HL-60 (cell line): ENCODE results near the gene GPR107.

Experiments
- DNase-seq, 2 experiments: peaks; one replicate each; pipeline ENCODE4 v3.0.0-alpha.2; 2010 to 2020; ENCODE audit warnings: low read depth in 1 of 2, low spot score in 1 of 2
- H3K27ac ChIP-seq: fragments of 250-450 bp; sonication (Bioruptor Pico); replicated peaks from 2 replicates; pipeline ENCODE4 v1.5.1; 2020; ENCODE audit warnings: mild to moderate bottlenecking, moderate library complexity
- H3K27me3 ChIP-seq: fragments of 250-450 bp; sonication (Bioruptor Pico); 2 replicates; pipeline ENCODE4 v1.5.1; 2021; ENCODE audit warnings: mild to moderate bottlenecking, moderate library complexity; ENCODE audit not compliant: insufficient read depth, poor library complexity, severe bottlenecking
- H3K4me3 ChIP-seq: replicated peaks from 2 replicates; pipeline ENCODE4 v1.5.1; 2011; ENCODE audit warnings: mild to moderate bottlenecking, control low read depth, low read length; ENCODE audit not compliant: insufficient read depth
- GABPA ChIP-seq: IDR thresholded peaks from 2 replicates; pipeline ENCODE4 v1.6.1; 2012; ENCODE audit warnings: low read depth
- POLR2AphosphoS5 ChIP-seq: IDR thresholded peaks from 2 replicates; pipeline ENCODE4 v1.6.1; 2012; ENCODE audit warnings: low read depth
- SPI1 ChIP-seq: IDR thresholded peaks from 2 replicates; pipeline ENCODE4 v1.6.1; 2012; ENCODE audit warnings: low read depth, mild to moderate bottlenecking, borderline replicate concordance
- TF ChIP-seq, protein P1 (sequence below): IDR thresholded peaks from 2 replicates; pipeline ENCODE4 v1.6.1; 2012; ENCODE audit warnings: low read depth; ENCODE audit not compliant: insufficient replicate concordance
- TF ChIP-seq, protein P2 (sequence below): IDR thresholded peaks from one replicate; pipeline ENCODE4 v1.5.1; 2011; ENCODE audit warnings: low read length, control low read depth, inconsistent platforms; ENCODE audit not compliant: insufficient read depth

The GPR107 gene

DNA sequence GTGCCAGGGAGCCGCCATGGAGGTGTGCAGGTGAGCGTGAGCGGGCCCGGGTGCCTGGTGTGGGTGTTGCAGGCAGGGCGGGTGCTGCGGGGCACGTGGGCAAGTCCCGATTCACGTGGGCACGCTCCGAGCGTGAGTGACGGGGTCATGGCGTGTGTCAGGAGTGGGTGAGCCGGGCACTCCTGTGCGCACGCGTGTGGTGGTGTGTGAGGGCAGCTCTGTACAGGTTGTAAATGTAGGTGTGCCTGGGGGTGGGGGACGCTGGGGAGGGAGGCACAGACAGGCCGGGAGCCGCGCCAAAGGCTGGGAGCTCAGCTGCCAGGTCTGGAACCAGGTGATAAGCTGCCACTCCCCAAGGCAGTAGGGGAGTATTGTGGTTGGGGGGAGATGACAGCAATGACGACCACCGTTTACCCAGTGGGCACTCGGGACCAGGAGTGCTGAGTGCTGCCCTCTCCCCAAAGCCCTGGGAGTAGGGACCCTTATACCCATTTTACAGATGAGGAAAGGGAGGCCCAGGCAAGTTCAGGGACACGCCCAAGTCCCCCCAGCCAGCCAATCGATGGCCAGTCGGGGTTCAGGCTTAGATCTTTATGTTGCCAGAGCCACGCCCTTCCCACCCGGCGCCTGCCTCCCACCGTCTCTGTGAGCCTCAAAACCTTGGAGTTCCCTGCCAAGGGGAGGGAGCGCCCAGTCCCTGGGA is 128.1 kb downstream of the GPR107 start:
- DNase-seq: no peak
- TF ChIP-seq GABPA (no peak), SPI1 (no peak), POLR2AphosphoS5 (no peak)
- TF ChIP-seq, protein P1, sequence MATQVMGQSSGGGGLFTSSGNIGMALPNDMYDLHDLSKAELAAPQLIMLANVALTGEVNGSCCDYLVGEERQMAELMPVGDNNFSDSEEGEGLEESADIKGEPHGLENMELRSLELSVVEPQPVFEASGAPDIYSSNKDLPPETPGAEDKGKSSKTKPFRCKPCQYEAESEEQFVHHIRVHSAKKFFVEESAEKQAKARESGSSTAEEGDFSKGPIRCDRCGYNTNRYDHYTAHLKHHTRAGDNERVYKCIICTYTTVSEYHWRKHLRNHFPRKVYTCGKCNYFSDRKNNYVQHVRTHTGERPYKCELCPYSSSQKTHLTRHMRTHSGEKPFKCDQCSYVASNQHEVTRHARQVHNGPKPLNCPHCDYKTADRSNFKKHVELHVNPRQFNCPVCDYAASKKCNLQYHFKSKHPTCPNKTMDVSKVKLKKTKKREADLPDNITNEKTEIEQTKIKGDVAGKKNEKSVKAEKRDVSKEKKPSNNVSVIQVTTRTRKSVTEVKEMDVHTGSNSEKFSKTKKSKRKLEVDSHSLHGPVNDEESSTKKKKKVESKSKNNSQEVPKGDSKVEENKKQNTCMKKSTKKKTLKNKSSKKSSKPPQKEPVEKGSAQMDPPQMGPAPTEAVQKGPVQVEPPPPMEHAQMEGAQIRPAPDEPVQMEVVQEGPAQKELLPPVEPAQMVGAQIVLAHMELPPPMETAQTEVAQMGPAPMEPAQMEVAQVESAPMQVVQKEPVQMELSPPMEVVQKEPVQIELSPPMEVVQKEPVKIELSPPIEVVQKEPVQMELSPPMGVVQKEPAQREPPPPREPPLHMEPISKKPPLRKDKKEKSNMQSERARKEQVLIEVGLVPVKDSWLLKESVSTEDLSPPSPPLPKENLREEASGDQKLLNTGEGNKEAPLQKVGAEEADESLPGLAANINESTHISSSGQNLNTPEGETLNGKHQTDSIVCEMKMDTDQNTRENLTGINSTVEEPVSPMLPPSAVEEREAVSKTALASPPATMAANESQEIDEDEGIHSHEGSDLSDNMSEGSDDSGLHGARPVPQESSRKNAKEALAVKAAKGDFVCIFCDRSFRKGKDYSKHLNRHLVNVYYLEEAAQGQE: no peak
- TF ChIP-seq, protein P2, sequence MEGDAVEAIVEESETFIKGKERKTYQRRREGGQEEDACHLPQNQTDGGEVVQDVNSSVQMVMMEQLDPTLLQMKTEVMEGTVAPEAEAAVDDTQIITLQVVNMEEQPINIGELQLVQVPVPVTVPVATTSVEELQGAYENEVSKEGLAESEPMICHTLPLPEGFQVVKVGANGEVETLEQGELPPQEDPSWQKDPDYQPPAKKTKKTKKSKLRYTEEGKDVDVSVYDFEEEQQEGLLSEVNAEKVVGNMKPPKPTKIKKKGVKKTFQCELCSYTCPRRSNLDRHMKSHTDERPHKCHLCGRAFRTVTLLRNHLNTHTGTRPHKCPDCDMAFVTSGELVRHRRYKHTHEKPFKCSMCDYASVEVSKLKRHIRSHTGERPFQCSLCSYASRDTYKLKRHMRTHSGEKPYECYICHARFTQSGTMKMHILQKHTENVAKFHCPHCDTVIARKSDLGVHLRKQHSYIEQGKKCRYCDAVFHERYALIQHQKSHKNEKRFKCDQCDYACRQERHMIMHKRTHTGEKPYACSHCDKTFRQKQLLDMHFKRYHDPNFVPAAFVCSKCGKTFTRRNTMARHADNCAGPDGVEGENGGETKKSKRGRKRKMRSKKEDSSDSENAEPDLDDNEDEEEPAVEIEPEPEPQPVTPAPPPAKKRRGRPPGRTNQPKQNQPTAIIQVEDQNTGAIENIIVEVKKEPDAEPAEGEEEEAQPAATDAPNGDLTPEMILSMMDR: no peak
- H3K27ac ChIP-seq: no peak overlapping the region
- H3K27me3 ChIP-seq: peaks cover 2% of the 10 kb centered on the region
- no peak overlapping the region for H3K4me3 ChIP-seq

DNA sequence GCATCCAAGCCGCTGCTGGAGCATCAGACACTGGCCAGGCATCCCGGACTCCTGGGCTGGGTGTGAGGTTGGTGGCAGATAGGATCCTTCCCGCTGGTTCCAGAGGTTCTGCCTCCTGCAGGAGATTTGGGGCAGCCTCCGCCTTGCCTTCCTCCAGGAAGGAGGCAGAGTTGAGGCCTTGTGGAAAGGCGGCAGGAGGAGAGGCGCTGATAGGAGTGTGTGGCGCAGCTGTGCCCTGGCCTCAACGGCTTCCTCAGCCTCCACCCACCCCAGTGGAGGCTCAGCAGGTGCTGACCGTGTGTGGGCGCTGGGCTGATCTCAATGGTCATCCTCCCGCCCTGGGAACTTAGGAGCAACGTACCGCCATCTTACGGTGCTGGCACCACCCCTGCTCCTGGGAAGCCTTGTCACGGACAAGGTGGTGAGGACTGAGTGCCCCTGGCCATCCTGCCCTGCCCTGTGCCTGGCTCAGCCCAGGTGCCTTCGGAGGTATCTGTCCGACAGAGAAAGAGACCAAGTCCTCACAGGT is 128.7 kb downstream of the GPR107 start:
- Histone ChIP-seq H3K4me3 (no peak overlapping the region), H3K27me3 (peaks cover 2% of the 10 kb centered on the region), H3K27ac (no peak overlapping the region)
- TF ChIP-seq, protein P1: no peak
- TF ChIP-seq GABPA (no peak), POLR2AphosphoS5 (no peak), SPI1 (no peak)
- TF ChIP-seq, protein P2: no peak
- no peak for DNase-seq

DNA sequence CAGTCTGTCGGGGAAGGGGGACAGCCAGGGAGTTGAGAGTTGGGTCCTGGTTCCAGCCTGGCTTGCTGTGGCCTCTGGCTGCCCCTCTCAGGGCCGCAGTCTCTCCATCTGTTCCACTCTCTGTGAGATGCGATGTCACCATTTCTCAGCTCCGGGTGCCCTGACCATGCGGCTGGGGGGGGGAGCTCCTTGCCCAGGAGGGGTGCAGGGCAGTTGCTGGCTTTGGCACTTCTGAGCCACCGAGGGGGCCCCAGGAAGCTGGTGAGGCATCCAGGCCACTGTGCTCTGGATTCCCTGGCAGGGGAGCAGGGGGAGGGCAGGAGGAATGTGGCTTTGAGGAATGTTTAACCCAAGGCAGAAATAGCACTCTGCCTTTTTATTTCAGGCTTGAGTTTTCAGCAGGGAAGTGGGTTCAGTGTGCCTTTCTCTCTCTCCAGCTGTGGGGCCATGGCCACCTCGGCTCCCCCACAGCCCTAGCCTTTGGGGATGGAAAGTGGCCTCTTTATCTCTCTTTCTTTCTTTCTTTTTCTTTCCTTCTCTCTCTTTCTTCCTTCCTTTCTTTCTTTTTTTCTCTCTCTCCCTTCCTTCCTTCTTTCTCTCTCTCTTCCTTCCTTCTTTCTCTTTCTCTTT is 129.5 kb downstream of the GPR107 start:
- Histone ChIP-seq H3K27me3 (peaks cover 2% of the 10 kb centered on the region), H3K4me3 (no peak overlapping the region), H3K27ac (no peak overlapping the region)
- no peak for TF ChIP-seq POLR2AphosphoS5
- no peak for DNase-seq

DNA sequence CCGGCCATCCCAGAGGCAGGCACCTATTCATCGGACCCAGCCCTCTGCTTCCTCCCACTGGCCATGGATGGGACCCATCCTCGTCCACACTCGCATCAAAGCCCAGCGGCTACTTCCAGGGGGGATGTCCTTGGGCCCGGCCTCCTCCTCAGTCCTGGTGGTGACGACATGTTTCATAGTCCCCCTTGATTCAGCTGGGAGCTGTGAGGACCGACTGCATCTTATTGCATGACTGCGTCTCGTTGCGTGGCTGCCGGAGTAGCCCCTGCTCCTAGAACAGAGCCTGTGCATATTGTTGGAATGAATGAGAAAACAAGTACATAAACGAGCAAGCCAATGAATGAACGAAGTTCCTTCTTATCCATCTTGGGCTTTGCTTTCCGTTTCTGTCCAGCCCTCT is 131.3 kb downstream of the GPR107 start:
- TF ChIP-seq GABPA (no peak), SPI1 (no peak), POLR2AphosphoS5 (no peak)
- TF ChIP-seq, protein P2: no peak
- TF ChIP-seq, protein P1: no peak
- Histone ChIP-seq H3K27me3 (peaks cover 2% of the 10 kb centered on the region), H3K4me3 (no peak overlapping the region), H3K27ac (no peak overlapping the region)
- DNase-seq: no peak
